ENCODE measurements around the gene TIGD4. TPM values are rescaled to one million over a fixed set of nuclear protein-coding genes. Genes with fewer than 3 reads are reported as not detected.
A peak's percentile ranks its signal among the peaks of the same experiment; 100 is the strongest.
"Not testable (repeated sequence)": the region's sequence is repeated elsewhere in the genome, so short reads cannot be mapped to it uniquely, and the experiment has no call there.

The TIGD4 gene
- total RNA-seq, 1 donor from 2014 or later: 4.8 TPM

DNA sequence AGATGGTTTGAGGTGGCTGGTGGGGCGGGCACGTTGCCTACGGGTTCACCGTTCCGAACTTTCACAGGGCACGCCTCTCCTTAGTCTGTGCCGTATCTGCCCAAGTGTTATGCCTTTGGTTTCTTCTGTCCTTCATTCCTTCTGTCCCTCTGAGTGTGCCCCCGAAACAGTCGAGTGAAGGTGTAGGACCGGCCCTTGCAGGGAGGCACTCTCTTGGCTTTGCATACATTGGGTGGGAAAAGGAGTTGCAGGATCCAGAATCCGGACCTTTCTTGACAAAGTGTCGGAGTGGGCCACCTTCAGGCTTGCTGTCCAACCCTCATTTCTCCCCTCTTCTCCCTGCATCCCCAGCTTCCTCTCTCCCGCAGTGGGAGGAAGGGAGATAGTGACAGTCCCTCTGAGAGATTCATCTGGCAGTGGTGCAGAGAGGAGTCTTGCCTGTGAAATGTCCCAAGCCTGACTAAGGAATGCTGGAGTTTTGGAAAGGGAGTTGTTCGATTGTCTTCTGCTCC lies 793 bp upstream of the TIGD4 start:
- DNase-seq: no peak

GRCh38 chr4:152778656-152779512 lies 646 bp downstream of the TIGD4 start:
- peak; percentile 52 for DNase-seq

DNA sequence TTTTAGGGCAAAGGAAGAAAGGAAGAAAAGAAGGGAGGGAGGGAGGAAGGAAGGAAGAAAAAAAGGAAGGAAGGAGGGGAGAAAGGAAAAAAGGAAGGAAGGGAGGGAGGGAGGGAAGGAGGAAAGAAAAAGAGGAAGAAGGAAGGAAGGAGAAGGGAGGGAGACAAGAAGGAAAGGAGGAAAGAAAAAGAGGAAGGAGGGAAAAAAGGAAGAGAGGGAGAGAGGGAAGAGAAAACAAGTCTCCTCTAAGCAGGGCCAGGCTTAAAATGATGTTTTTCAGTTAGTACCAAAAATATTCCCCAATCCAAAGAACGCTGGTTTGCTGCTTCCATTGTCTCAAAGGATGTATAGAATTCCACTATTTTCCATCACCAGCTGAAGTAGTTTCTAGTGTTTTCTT lies 2.0 kb downstream of the TIGD4 start:
- DNase-seq: no peak

DNA sequence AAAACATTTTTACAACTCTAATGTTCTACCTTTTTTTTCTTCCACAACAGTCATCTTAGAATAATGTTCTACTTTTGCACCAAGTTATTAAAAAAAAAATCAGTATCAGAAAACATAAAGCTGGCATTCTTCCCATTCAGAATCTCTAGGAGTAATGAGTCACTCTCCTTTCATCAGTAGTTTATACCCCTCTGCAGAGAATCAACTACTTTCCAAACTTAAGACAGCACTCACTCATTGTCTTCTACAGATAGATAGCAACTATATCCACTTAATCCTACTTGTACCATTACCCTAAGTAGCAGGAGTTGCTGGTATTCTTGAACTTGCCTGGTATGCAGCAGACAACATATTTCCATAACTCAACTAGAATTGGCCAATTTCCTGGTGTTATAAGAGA lies 3.2 kb downstream of the TIGD4 start:
- DNase-seq: no peak

GRCh38 chr4:152773953-152774352 lies 5.6 kb downstream of the TIGD4 start:
- no peak for DNase-seq

GRCh38 chr4:152773339-152773738 lies 6.2 kb downstream of the TIGD4 start:
- no peak for DNase-seq

DNA sequence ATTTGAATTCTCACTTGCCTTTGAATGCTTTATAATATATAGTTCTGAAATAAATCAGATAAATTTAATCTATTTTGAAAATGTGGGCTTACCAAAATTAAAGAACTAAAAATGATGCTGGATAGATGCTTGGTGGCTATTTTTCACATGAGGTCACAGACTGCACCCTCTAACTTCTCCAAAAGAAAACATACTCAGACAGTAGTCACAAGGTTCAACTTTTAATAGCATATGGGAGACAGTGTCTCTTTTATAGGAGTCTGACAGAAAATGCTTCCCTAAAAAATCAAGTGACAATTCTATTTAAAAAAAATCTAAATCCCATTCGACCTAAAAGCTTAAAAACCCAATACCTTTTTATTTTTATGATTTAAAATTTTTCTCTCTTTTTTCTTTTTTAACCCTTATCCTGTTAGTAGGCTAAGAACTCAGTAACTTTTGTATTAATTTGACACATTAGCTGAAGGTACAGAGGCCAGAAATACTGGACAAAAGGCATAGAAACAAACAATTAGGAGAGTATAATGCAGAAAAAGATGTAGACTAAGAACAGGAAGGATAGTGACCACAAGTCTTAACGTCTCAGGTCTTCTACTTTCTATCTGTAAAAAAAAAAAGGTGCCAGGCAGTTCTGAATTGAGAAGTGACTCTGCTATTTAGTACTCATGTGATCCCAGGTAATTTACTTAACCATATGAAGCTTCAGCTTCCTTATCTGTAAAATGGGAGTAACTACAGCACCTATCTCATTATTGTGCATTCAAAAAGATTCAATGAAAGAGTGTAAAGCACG lies 7.6 kb downstream of the TIGD4 start:
- DNase-seq: no peak

DNA sequence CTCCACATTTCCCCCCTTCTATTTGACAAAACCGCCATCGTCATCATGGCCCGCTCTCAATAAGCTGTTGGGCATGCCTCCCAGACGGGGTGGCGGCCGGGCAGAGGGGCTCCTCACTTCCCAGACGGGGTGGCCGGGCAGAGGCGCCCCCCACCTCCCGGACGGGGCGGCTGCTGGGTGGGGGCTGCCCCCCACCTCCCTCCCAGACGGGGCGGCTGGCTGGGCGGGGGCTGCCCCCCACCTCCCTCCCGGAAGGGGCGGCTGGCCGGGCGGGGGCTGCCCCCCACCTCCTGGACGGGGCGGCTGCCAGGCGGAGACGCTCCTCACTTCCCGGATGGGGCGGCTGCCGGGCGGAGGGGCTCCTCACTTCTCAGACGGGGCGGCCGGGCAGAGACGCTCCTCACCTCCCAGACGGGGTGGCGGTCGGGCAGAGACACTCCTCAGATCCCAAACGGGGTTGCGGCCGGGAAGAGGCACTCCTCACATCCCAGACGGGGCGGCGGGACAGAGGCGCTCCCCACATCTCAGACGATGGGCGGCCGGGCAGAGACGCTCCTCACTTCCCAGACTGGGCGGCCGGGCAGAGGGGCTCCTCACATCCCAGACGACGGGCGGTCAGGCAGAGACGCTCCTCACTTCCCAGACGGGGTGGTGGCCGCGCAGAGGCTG lies 14.3 kb downstream of the TIGD4 start:
- DNase-seq: not testable (repeated sequence)

DNA sequence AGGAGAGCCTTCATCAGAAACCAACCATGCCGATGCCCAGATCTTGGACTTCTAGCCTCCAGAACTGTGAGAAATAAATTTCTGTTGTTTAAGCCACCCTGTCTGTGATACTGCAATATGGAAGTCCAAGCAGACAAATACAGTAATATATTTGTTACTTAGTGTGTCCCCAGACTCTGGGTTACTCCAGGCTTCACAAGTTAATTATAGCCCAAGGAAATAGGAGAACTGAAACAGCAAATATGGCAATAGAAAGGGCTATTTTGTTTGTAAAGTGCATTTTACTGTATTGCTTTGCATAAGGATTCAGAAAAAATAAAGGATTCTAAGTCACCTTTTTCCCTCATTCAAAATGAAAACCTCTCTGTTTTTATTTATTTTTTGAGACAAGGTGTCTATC lies 15.7 kb downstream of the TIGD4 start:
- DNase-seq: no peak

- no peak for DNase-seq
Measured at GRCh38 chr4:152748619-152749018, 30.9 kb downstream of the TIGD4 start.

DNA sequence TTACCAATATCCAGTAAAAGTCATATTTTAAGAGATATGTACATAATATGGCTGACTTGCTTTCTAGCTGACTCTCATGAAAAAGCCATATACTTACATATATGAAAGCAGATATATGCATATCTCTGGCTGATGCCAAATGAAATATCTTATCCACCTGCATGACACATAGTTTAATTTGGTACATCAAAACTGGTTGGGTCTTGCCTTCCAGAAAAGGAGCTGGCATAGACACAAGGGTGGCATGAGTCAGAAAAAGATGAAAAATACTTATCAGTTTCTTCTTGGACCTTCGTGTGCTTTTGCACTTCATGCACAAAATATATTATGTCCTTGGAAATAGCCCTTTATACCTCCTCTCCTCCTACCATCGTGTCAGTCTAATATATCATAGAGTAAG lies 32.1 kb downstream of the TIGD4 start:
- DNase-seq: no peak

DNA sequence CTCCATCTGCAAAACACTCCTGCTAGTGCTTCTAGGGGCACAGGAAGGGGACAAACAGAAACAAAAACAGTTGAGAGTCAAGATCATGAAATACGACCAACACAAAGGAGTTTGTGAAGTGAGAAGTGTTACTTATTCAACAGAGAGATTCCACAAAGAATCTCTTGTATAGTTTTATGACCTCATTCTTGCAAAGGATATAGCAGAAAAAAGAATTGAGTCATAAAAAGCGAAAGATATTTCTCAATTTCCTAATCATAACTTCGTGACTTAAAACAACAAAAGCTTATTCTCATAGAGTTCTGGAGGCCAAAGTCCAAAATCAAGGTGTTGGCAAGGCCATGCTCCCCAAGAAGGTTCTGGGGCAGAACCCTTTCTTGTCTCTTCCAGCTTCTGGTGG lies 40.7 kb downstream of the TIGD4 start:
- no peak for DNase-seq

GRCh38 chr4:152735906-152736305 lies 43.6 kb downstream of the TIGD4 start:
- no peak for DNase-seq

DNA sequence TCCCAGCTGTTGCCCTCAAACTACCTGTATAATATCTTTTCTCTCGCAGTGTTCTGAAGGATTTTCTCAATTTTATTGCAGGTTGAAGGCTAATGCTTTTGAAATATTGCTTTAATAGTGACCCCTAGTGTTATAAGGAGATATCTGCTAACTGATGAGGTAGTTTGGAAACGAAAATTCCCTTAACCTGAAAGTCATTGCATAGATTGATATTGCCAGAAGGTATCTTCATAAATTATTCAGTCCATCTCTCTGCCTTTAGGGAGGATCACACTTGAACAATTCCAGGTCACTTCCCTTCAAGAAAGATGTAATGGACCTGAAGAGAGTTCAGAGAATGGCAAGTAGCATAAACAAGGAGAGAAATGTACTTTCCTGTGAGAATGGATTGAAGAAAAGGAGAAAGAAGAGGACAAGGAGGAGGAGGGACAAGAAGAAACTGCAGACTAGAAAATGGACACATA lies 44.1 kb downstream of the TIGD4 start:
- peak; percentile 38 for DNase-seq

DNA sequence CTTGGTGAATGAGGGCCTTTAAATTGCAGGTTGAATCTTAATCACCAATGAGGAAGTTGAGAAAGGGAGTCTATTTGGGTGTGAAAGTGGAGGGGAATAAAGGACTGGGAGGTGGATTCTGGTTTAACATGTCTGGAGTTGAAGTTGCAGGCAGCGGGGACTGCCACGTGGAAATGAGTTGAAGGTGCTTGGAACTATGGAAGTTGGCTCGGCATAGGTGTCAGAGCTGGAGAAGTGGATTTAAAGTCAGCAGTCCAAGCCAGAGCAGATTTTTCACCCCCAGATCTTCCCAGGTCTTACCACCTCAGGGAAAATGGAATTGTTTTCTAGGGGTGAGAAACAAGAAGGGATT lies 44.9 kb downstream of the TIGD4 start:
- DNase-seq: no peak

GRCh38 chr4:152734015-152734698 lies 45.4 kb downstream of the TIGD4 start:
- no peak for DNase-seq

GRCh38 chr4:152731997-152732396 lies 47.5 kb downstream of the TIGD4 start:
- DNase-seq: no peak

GRCh38 chr4:152729466-152729865 lies 50.1 kb downstream of the TIGD4 start:
- no peak for DNase-seq

GRCh38 chr4:152728343-152728742 lies 51.2 kb downstream of the TIGD4 start:
- DNase-seq: no peak

GRCh38 chr4:152727784-152728183 lies 51.7 kb downstream of the TIGD4 start:
- no peak for DNase-seq

DNA sequence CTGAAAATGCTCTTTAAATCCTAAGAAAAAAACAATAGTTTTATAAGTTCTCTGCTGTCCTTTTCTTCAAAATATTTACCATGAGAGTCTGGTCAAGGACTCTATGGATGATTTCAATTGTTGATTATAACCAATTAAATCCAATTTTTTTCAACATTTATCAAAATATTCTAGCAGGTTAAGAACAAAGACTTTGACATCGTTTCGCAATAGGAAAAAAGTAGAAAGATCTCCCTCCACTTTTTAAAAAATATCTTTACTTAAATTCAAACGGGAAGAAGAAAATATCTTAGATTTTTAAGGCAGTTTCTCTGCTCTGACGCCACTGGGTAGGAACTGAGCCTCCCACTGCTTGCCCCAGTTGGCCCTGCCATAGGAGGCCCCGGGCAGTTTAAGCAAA lies 55.0 kb downstream of the TIGD4 start:
- no peak for DNase-seq

DNA sequence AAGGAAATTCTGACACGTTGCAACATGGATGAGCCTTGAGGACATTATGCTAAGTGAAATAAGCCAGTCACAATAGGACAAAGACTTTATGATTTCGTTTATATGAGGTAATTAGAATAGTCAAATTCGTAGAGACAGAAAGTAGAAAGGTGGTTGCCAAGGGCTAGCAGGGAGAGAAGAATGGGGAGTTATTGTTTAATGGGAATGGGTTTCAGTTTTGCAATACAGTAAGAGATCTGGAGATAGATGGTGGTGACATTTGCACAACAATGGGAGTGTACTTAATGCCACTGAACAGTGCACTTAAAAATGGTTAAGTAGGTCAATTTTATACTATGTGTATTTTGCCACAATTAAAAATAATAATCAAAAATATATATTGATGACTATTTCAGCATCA lies 56.3 kb downstream of the TIGD4 start:
- DNase-seq: no peak

Data from tongue (tissue), 2 donors.